SK-N-MC (cell line): Measurements from ENCODE around the gene ACTN1.

Source experiments
- EZH2 ChIP-seq: fragments of 200-600 bp; sonication (generic); IDR thresholded peaks from one replicate; pipeline ENCODE4 v1.6.1; 2017; ENCODE audit warnings: antibody characterized with exemption
- POLR2AphosphoS5 ChIP-seq: IDR thresholded peaks from 2 replicates; pipeline ENCODE4 v1.6.1; 2012; ENCODE audit warnings: mild to moderate bottlenecking, low read depth, low read length, borderline replicate concordance

- no peak for TF ChIP-seq POLR2AphosphoS5
- TF ChIP-seq EZH2, result no peak
Observed at GRCh38 chr14:69005432-69006148, 26.5 kb upstream of the ACTN1 start.
